Fibroblast of lung (primary cell): ENCODE measurements around the gene TNS1.

Source experiments
- EZH2 ChIP-seq: IDR thresholded peaks from 2 replicates; pipeline ENCODE4 v1.5.1; 2012; ENCODE audit warnings: low read length, control low read depth, mild to moderate bottlenecking; ENCODE audit errors: missing control alignments
- TF ChIP-seq, protein P1 (sequence below), 2 donors: IDR thresholded peaks in 1 of 2; conservative IDR thresholded peaks in 1 of 2; 1 replicate in 1 of 2; 2 replicates in 1 of 2; pipeline ENCODE4 v1.5.1; 2011 to 2012; ENCODE audit warnings: low read length in 2 of 2, control low read depth in 1 of 2, inconsistent platforms in 1 of 2, low read depth in 1 of 2, mild to moderate bottlenecking in 1 of 2

DNA sequence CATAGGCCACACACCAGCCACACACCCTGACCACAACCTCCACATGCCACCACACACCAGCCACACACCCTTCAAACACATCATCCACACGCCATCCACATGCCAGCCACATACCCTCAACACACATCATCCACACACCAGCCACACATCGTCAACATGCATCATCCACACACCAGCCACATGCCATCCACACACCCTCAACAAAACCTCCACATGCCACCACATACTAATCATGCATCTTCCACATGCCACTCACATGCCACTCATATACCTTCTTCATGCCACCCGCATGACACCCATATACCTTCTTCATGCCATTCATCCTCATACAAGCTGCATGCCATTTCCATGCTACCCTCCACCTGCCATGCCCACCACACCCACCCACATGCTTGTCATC, 12.4 kb downstream of the TNS1 start:
- TF ChIP-seq, protein P1, sequence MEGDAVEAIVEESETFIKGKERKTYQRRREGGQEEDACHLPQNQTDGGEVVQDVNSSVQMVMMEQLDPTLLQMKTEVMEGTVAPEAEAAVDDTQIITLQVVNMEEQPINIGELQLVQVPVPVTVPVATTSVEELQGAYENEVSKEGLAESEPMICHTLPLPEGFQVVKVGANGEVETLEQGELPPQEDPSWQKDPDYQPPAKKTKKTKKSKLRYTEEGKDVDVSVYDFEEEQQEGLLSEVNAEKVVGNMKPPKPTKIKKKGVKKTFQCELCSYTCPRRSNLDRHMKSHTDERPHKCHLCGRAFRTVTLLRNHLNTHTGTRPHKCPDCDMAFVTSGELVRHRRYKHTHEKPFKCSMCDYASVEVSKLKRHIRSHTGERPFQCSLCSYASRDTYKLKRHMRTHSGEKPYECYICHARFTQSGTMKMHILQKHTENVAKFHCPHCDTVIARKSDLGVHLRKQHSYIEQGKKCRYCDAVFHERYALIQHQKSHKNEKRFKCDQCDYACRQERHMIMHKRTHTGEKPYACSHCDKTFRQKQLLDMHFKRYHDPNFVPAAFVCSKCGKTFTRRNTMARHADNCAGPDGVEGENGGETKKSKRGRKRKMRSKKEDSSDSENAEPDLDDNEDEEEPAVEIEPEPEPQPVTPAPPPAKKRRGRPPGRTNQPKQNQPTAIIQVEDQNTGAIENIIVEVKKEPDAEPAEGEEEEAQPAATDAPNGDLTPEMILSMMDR (conservative IDR thresholded peaks at IDR 0.05 in 1 of 2, IDR thresholded peaks at IDR 0.05 in 1 of 2; ENCODE audit: low read depth in 1 of 2, low read length in 2 of 2) = no peak
- TF ChIP-seq EZH2 = no peak
